K562 (cell line): Measurements from ENCODE around the gene MDM4. TPM values are rescaled to one million over a fixed set of nuclear protein-coding genes. Genes with fewer than 3 reads are reported as not detected.

Experiments used
- ATAC-seq: fragments of 200-7000 bp; cut with Tn5 transposase; 3 replicates; pipeline ENCODE4 v1.9.1; 2020; ENCODE audit warnings: moderate library complexity
- BruUV-seq: library from RNA; stranded (reverse); fragments of 400-500 nt; replicated peaks from 2 replicates; lab custom pipeline; 2021; lab: Mats Ljungman, UMichigan
- CTCF ChIA-PET: fragments of 300-600 bp; formaldehyde crosslinking; extraction: SDS; loops from one replicate; lab custom pipeline; 2021; ENCODE audit warnings: low intra/inter-chr PET ratio; lab: Yijun Ruan, JAX
- POLR2A ChIA-PET: fragments of 300-600, 350-650 bp; sonication (Branson Sonifier 250); formaldehyde crosslinking; extraction: SDS; loops from one replicate; lab custom pipeline; 2021; ENCODE audit warnings: antibody characterized with exemption, inconsistent platforms; lab: Yijun Ruan, JAX
- DNase-seq, 4 experiments: peaks; one replicate each; pipeline versions ENCODE4 v3.0.0 to v3.0.0-alpha.2; 2011 to 2018; ENCODE audit warnings: low spot score in 3 of 4, mixed read lengths in 3 of 4; ENCODE audit errors: extremely low read depth in 1 of 4
- FAIRE-seq: peaks from 2 replicates; lab custom pipeline; 2011; peaks lifted over from hg19 to GRCh38; lab: Jason Lieb, UNC
- H2AFZ ChIP-seq: 2 replicates; pipeline ENCODE4 v1.6.0; 2011; ENCODE audit warnings: low read depth, low read length, control low read depth, inconsistent platforms
- H3K27ac ChIP-seq: fragments of 200-600 bp; 3 replicates; pipeline ENCODE4 v1.8.0; 2011; ENCODE audit warnings: low read depth, mild to moderate bottlenecking, control low read depth, inconsistent platforms, low read length, moderate library complexity, mixed read lengths; ENCODE audit errors: extremely low read depth
- H3K27me3 ChIP-seq, 2 experiments: fragments of 300-600 bp in 1 of 2; 2 replicates in 1 of 2; 3 replicates in 1 of 2; pipeline versions ENCODE4 v1.6.0 to v1.8.0; 2011; ENCODE audit warnings: inconsistent platforms in 2 of 2, low read length in 2 of 2, mild to moderate bottlenecking in 1 of 2, mixed read lengths in 1 of 2, moderate library complexity in 1 of 2; ENCODE audit not compliant: control insufficient read depth in 2 of 2, insufficient read depth in 2 of 2
- H3K36me3 ChIP-seq: fragments of 300-600 bp; 3 replicates; pipeline ENCODE4 v1.8.0; 2011; ENCODE audit warnings: mild to moderate bottlenecking, low read length, inconsistent platforms; ENCODE audit not compliant: control insufficient read depth, insufficient read depth
- H3K4me1 ChIP-seq, 2 experiments: fragments of 200-600 bp in 1 of 2; replicated peaks in 1 of 2; 2 replicates in 1 of 2; 3 replicates in 1 of 2; pipeline versions ENCODE4 v1.5.1 to v1.8.0; 2011; ENCODE audit warnings: inconsistent platforms in 2 of 2, low read length in 2 of 2, mild to moderate bottlenecking in 1 of 2, mixed read lengths in 1 of 2, moderate library complexity in 1 of 2; ENCODE audit not compliant: control insufficient read depth in 2 of 2, insufficient read depth in 2 of 2
- H3K4me2 ChIP-seq: 2 replicates; pipeline ENCODE4 v1.6.1; 2011; ENCODE audit warnings: low read length, control low read depth, inconsistent platforms, mixed read lengths; ENCODE audit not compliant: insufficient read depth
- H3K4me3 ChIP-seq: fragments of 200-600 bp; sonication (generic), shearing (Covaris generic); 2 replicates; pipeline ENCODE4 v1.5.1; 2016; ENCODE audit warnings: control low read depth, inconsistent platforms
- H3K79me2 ChIP-seq: fragments of 200-600 bp; 3 replicates; pipeline ENCODE4 v1.8.0; 2011; ENCODE audit warnings: low read length, inconsistent platforms; ENCODE audit not compliant: control insufficient read depth, insufficient read depth
- H3K9ac ChIP-seq, 2 experiments: 2 replicates each; pipeline versions ENCODE4 v1.6.0 to v1.6.1; 2011; ENCODE audit warnings: low read depth in 2 of 2, low read length in 2 of 2, control low read depth in 1 of 2, inconsistent platforms in 1 of 2, mild to moderate bottlenecking in 1 of 2, mixed read lengths in 1 of 2; ENCODE audit not compliant: insufficient read depth in 1 of 2
- H3K9me1 ChIP-seq: one replicate; pipeline ENCODE4 v1.6.0; 2011; ENCODE audit warnings: inconsistent platforms, mild to moderate bottlenecking, low read length, moderate library complexity; ENCODE audit not compliant: control insufficient read depth, insufficient read depth
- H3K9me3 ChIP-seq: replicated peaks from 2 replicates; pipeline ENCODE4 v1.5.1; 2011; ENCODE audit warnings: low read depth, low read length, inconsistent platforms; ENCODE audit not compliant: control insufficient read depth, insufficient read depth
- H4K20me1 ChIP-seq: replicated peaks from 2 replicates; pipeline ENCODE4 v1.6.1; 2011; ENCODE audit warnings: low read length, inconsistent platforms, mixed read lengths; ENCODE audit not compliant: control insufficient read depth, insufficient read depth
- BCOR ChIP-seq: fragments of 450-650 bp; IDR thresholded peaks from 2 replicates; pipeline ENCODE4 v1.6.1; 2016
- FOXA3 ChIP-seq, 2 experiments: fragments of 450-650 bp in 1 of 2; sonication (generic) in 1 of 2; formaldehyde crosslinking; IDR thresholded peaks in 1 of 2; conservative IDR thresholded peaks in 1 of 2; 2 replicates each; pipeline versions ENCODE4 v1.4.0 to v1.8.0; 2020 to 2022; ENCODE audit warnings: mild to moderate bottlenecking in 2 of 2, missing genetic modification reagents in 1 of 2
- HDGF ChIP-seq: fragments of 450-650 bp; IDR thresholded peaks from 2 replicates; pipeline ENCODE4 v1.6.1; 2016
- HIVEP1 ChIP-seq: fragments of 250-450 bp; sonication (Bioruptor Pico); IDR thresholded peaks from 2 replicates; pipeline ENCODE4 v1.4.0; 2020; ENCODE audit warnings: mild to moderate bottlenecking
- KDM1A ChIP-seq, 2 experiments: fragments of 450-650 bp; IDR thresholded peaks; 2 replicates each; pipeline ENCODE4 v1.6.1; 2016; ENCODE audit warnings: mild to moderate bottlenecking in 2 of 2
- NFATC3 ChIP-seq: fragments of 450-650 bp; IDR thresholded peaks from 2 replicates; pipeline ENCODE4 v1.6.1; 2017; ENCODE audit warnings: mild to moderate bottlenecking
- POLR2H ChIP-seq: IDR thresholded peaks from 2 replicates; pipeline ENCODE4 v1.6.1; 2016; ENCODE audit warnings: missing genetic modification characterization, low read depth, mild to moderate bottlenecking, control low read depth, missing compliant biosample characterization, moderate library complexity
- PYGO2 ChIP-seq: fragments of 450-650 bp; IDR thresholded peaks from 2 replicates; pipeline ENCODE4 v1.6.1; 2016; ENCODE audit warnings: mild to moderate bottlenecking, missing genetic modification characterization, moderate library complexity, missing compliant biosample characterization
- RBM25 ChIP-seq: fragments of 200-400 bp; formaldehyde crosslinking; IDR thresholded peaks from 2 replicates; pipeline ENCODE4 v1.6.1; 2018; ENCODE audit warnings: low read length, low read depth, moderate library complexity; ENCODE audit not compliant: severe bottlenecking
- SMARCA5 ChIP-seq: fragments of 450-650 bp; IDR thresholded peaks from 2 replicates; pipeline ENCODE4 v1.6.1; 2016
- STAG1 ChIP-seq: sonication (generic); formaldehyde crosslinking; IDR thresholded peaks from 2 replicates; pipeline ENCODE4 v1.5.0; 2020; ENCODE audit warnings: missing genetic modification reagents, borderline replicate concordance
- SUPT5H ChIP-seq: fragments of 450-650 bp; IDR thresholded peaks from 2 replicates; pipeline ENCODE4 v1.6.1; 2016
- TAF1 ChIP-seq: IDR thresholded peaks from 2 replicates; pipeline ENCODE4 v1.6.1; 2011; ENCODE audit warnings: mild to moderate bottlenecking, low read length, moderate library complexity; ENCODE audit not compliant: insufficient read depth, control insufficient read depth, severe bottlenecking; ENCODE audit errors: extremely low read depth
- TCF15 ChIP-seq: fragments of 250-450 bp; sonication (Bioruptor Pico); IDR thresholded peaks from 2 replicates; pipeline ENCODE4 v1.8.0; 2022; ENCODE audit warnings: moderate library complexity, mild to moderate bottlenecking, inconsistent platforms
- ZBTB5 ChIP-seq: fragments of 450-650 bp; IDR thresholded peaks from 2 replicates; pipeline ENCODE4 v1.6.1; 2017; ENCODE audit warnings: antibody characterized with exemption
- ZFP36 ChIP-seq: fragments of 150-350 bp; IDR thresholded peaks from 2 replicates; pipeline ENCODE4 v1.6.1; 2018; ENCODE audit warnings: low read length, low read depth; ENCODE audit not compliant: partially characterized antibody
- ZNF395 ChIP-seq: fragments of 200-800 bp; sonication (Bioruptor generic); IDR thresholded peaks from 2 replicates; pipeline ENCODE4 v1.6.1; 2017; ENCODE audit warnings: missing genetic modification characterization, missing compliant biosample characterization
- ZNF436 ChIP-seq: fragments of 250-450, 450-650 bp; sonication (Bioruptor Pico); formaldehyde crosslinking; IDR thresholded peaks from 2 replicates; pipeline ENCODE4 v1.7.0; 2020; ENCODE audit warnings: mild to moderate bottlenecking
- ZNF699 ChIP-seq: fragments of 250-450 bp; sonication (Bioruptor Pico); IDR thresholded peaks from 2 replicates; pipeline ENCODE4 v1.8.0; 2021; ENCODE audit warnings: mild to moderate bottlenecking, moderate library complexity; ENCODE audit not compliant: insufficient replicate concordance
- WGBS: fragments of 100-300 bp; shearing (Covaris generic); methylation state at CpG from one replicate; pipeline ENCODE4 v1.1.6; 2016; ENCODE audit warnings: low coverage, mixed read lengths; ENCODE audit not compliant: insufficient coverage; ENCODE audit errors: missing lambda C conversion rate; 5-methylcytosine and 5-hydroxymethylcytosine counted together
- in situ Hi-C: fragments of 300-500 bp; cut with MboI; formaldehyde crosslinking; loops from 4 replicates; pipeline ENCODE4 v1.15.0; 2018; ENCODE audit warnings: inconsistent platforms, mixed read lengths
- intact Hi-C: fragments of 100-400 bp; cut with micrococcal nuclease; formaldehyde crosslinking; loops from 2 replicates; pipeline ENCODE4 v1.14.2; 2022
- polyA plus RNA-seq, 8 experiments: library from polyadenylated mRNA; depleted of rRNA in 4 of 8; stranded (reverse) in 5 of 8; unstranded in 3 of 8; fragments of >200 nt; fragmentation: Nextera tagmentation in 2 of 8; fragmentation: Illumina TruSeq in 1 of 8; extraction: Ambion mirVana in 2 of 8; extraction: Trizol in 1 of 8; gene quantifications; 2 replicates each; pipeline versions ENCODE4 v1.2.1 to v1.2.3, GENCODE V29; 2011 to 2014; ENCODE audit warnings: inconsistent platforms in 1 of 8, missing spikeins in 1 of 8
- total RNA-seq, 7 experiments: library from RNA; depleted of rRNA in 6 of 7; stranded (reverse); fragments of >200 nt in 6 of 7; fragmentation: Illumina TruSeq in 2 of 7; extraction: Trizol in 2 of 7; gene quantifications; 2 replicates each; pipeline versions ENCODE4 v1.2.1 to v1.2.3, GENCODE V29; 2011 to 2021; ENCODE audit warnings: low replicate concordance in 1 of 7

The MDM4 gene
- total and polyA plus RNA-seq, 9 of the 15 experiments (the other 6 are each of a cell fraction or from before 2014, with no cell fraction given), result 3.3 to 61.7 (median 21.2) TPM

GRCh38 chr1:204602871-204603542 is 86.8 kb downstream of the MDM4 start:
- CTCF ChIA-PET, result no interaction called here
- TF ChIP-seq FOXA3 (CRISPR knock-in tag; conservative IDR thresholded peaks at IDR 0.05 in 1 of 2, IDR thresholded peaks at IDR 0.05 in 1 of 2) (no peak), ZNF436 (CRISPR knock-in tag) (peak; percentile 61; the same call in 1 of the 2 replicates), ZFP36 (peak; percentile 98), KDM1A (IDR thresholded peaks at IDR 0.05) (0 out of 4 replicates have a peak, but pooled peaks of 1 of the 2 experiments have one; percentile 18), RBM25 (peak; percentile 51), ZNF699 (CRISPR knock-in tag) (no peak), SUPT5H (no peak), ZBTB5 (no peak), STAG1 (CRISPR knock-in tag) (no peak), BCOR (peak; percentile 65; the same call in 1 of the 2 replicates), NFATC3 (no peak), HDGF (no peak), ZNF395 (CRISPR knock-in tag) (no peak), TAF1 (no peak), POLR2H (no peak), TCF15 (CRISPR knock-in tag) (no peak), SMARCA5 (peak; percentile 43; the same call in 1 of the 2 replicates), PYGO2 (tag) (no peak), HIVEP1 (CRISPR knock-in tag) (no peak)
- in situ Hi-C loops, result no loop called here
- no peak overlapping the region for H2AFZ ChIP-seq
- H3K9me1 ChIP-seq, result no peaks in the 10 kb centered on the region
- intact Hi-C loops, result no loop called here
- no peaks in the 10 kb centered on the region; the same call in 1 of the 2 replicates for H4K20me1 ChIP-seq
- H3K9me3 ChIP-seq, result no peaks in the 10 kb centered on the region
- ATAC-seq (no peak), FAIRE-seq (no peak), DNase-seq (no peak)
- no peak overlapping the region for H3K4me2 ChIP-seq
- H3K79me2 ChIP-seq, result no peaks in the 10 kb centered on the region
- H3K4me3 ChIP-seq, result no peak overlapping the region
- 2% methylated on average over 6 of the region's 6 CpGs for WGBS
- H3K36me3 ChIP-seq, result no peaks in the 10 kb centered on the region
- BruUV-seq, result no TSS peak
- H3K9ac ChIP-seq, result no peak overlapping the region
- no peak overlapping the region for H3K27ac ChIP-seq
- peaks cover 3 to 8% of the 10 kb centered on the region in 2 experiments; a peak in 4 of 5 replicates for H3K4me1 ChIP-seq
- POLR2A ChIA-PET, result no interaction called here
- H3K27me3 ChIP-seq, result peaks cover 39 to 65% of the 10 kb centered on the region in 2 experiments; a peak in 4 of 5 replicates
